Left lung (tissue), 10 donors: Measurements from ENCODE around the gene BCAP31. TPM values are rescaled to one million over a fixed set of nuclear protein-coding genes. Genes with fewer than 3 reads are reported as not detected.
A peak's percentile ranks its signal among the peaks of the same experiment; 100 is the strongest.
"Not testable (repeated sequence)": the region's sequence is repeated elsewhere in the genome, so short reads cannot be mapped to it uniquely, and the experiment has no call there.

Experiments
- ATAC-seq: fragments of 200-7000 bp; cut with Tn5 transposase; one replicate; pipeline ENCODE4 v1.9.1; 2020; ENCODE audit warnings: moderate library complexity
- DNase-seq, 4 donors: peaks; one replicate each; pipeline ENCODE4 v3.0.0-alpha.2; 2013 to 2020
- H3K27ac ChIP-seq, 2 donors: fragments of 200-600 bp; sonication (generic) in 1 of 2; one replicate each; pipeline versions ENCODE4 v1.5.0 to v1.8.0; 2020 to 2021
- H3K27me3 ChIP-seq, 2 donors: fragments of 200-600 bp; sonication (generic) in 1 of 2; one replicate each; pipeline versions ENCODE4 v1.5.0 to v1.8.0; 2020 to 2021
- H3K36me3 ChIP-seq, 2 donors: fragments of 200-600 bp; sonication (generic) in 1 of 2; one replicate each; pipeline versions ENCODE4 v1.5.0 to v1.8.0; 2020 to 2021
- H3K4me1 ChIP-seq, 2 donors: fragments of 200-600 bp; one replicate each; pipeline ENCODE4 v1.8.0; 2021
- H3K4me3 ChIP-seq, 2 donors: fragments of 200-600 bp; sonication (generic) in 1 of 2; one replicate each; pipeline versions ENCODE4 v1.5.0 to v1.8.0; 2020 to 2021; ENCODE audit warnings: mild to moderate bottlenecking in 1 of 2
- H3K9me3 ChIP-seq, 2 donors: fragments of 200-600 bp; sonication (generic) in 1 of 2; one replicate each; pipeline versions ENCODE4 v1.5.0 to v1.8.0; 2020 to 2021
- intact Hi-C, 2 donors: fragments of 100-400 bp; cut with DNase I; formaldehyde crosslinking; loops; one replicate each; pipeline versions ENCODE4 v1.11.2 to v1.14.2; 2022
- polyA plus RNA-seq, 6 donors: library from polyadenylated mRNA; unstranded; fragments of 120-200 nt; gene quantifications; one replicate each; pipeline ENCODE4 v1.2.1, GENCODE V29; 2013; ENCODE audit not compliant: insufficient read length in 6 of 6
- total RNA-seq, 2 donors: library from RNA; stranded (reverse); fragmentation: NEBNext Ultra II Directional; extraction: Animal tissue kit (Norgen Biotek cat#: 25700); gene quantifications; one replicate each; pipeline ENCODE4 v1.2.1, GENCODE V29; 2021
- TF ChIP-seq, protein P1 (sequence below), 2 donors: fragments of 200-600 bp; sonication (generic) in 1 of 2; IDR thresholded peaks; one replicate each; pipeline versions ENCODE4 v1.5.0 to v1.8.0; 2021; ENCODE audit warnings: antibody characterized with exemption in 2 of 2
- donor health status: DM: no; HTN: yes; CAD: no.
- donor health status: DM: no; HTN: no; CAD: no.

Gene BCAP31
- total and polyA plus RNA-seq, 8 donors: 126 to 243 (median 138) TPM

DNA sequence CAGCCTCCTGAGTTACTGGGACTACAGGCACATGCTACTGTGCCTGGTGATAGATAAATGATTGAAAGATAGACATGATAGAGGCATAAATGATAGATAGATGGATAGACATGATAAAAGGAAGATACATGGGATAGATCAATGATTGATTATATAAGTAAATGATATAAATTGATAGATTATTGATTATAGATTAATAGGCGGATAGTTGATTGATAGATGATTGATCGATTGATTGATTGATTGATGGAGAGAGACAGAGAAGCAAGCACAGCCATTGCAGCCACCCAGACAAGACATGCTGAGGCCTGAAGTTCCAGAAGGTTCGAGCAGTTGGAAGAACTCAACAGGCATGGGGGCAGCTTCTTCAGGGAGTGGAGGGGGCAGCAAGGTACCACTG lies 22.2 kb upstream of the BCAP31 start:
- Histone ChIP-seq H3K9me3 (no peaks in the 10 kb centered on the region), H3K4me1 (peaks cover 0 to 5% of the 10 kb centered on the region in 2 donors), H3K36me3 (no peaks in the 10 kb centered on the region), H3K27me3 (no peaks in the 10 kb centered on the region), H3K27ac (no peak overlapping the region), H3K4me3 (no peak overlapping the region)
- no peak for DNase-seq
- TF ChIP-seq, protein P1, sequence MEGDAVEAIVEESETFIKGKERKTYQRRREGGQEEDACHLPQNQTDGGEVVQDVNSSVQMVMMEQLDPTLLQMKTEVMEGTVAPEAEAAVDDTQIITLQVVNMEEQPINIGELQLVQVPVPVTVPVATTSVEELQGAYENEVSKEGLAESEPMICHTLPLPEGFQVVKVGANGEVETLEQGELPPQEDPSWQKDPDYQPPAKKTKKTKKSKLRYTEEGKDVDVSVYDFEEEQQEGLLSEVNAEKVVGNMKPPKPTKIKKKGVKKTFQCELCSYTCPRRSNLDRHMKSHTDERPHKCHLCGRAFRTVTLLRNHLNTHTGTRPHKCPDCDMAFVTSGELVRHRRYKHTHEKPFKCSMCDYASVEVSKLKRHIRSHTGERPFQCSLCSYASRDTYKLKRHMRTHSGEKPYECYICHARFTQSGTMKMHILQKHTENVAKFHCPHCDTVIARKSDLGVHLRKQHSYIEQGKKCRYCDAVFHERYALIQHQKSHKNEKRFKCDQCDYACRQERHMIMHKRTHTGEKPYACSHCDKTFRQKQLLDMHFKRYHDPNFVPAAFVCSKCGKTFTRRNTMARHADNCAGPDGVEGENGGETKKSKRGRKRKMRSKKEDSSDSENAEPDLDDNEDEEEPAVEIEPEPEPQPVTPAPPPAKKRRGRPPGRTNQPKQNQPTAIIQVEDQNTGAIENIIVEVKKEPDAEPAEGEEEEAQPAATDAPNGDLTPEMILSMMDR (IDR thresholded peaks at IDR 0.05): no peak
- intact Hi-C loops: no loop called here
- no peak for ATAC-seq

DNA sequence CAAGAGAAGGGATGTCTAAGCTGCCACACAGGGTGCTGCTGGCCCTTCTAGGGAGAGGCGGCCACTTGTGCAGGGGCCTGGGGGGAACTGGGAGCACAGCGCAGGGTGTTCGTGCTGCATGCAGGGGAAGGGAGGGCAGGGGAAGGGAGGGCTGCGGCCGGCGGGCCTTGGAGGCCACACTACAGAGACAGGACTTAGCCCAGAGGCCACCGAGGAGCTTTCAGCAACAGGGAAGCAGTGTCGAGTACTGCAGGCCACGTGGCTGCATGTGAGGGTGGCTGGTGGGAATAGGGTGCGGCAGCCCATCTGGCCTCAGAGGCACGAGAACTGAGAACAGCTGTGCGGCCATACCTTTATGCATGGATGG lies 20.9 kb upstream of the BCAP31 start:
- H3K4me3 ChIP-seq, H3K27ac ChIP-seq, ATAC-seq, H3K36me3 ChIP-seq, intact Hi-C loops, H3K4me1 ChIP-seq, H3K9me3 ChIP-seq, H3K27me3 ChIP-seq: not testable (repeated sequence)
- DNase-seq: peak in 1 of 4 donors; percentile 43

DNA sequence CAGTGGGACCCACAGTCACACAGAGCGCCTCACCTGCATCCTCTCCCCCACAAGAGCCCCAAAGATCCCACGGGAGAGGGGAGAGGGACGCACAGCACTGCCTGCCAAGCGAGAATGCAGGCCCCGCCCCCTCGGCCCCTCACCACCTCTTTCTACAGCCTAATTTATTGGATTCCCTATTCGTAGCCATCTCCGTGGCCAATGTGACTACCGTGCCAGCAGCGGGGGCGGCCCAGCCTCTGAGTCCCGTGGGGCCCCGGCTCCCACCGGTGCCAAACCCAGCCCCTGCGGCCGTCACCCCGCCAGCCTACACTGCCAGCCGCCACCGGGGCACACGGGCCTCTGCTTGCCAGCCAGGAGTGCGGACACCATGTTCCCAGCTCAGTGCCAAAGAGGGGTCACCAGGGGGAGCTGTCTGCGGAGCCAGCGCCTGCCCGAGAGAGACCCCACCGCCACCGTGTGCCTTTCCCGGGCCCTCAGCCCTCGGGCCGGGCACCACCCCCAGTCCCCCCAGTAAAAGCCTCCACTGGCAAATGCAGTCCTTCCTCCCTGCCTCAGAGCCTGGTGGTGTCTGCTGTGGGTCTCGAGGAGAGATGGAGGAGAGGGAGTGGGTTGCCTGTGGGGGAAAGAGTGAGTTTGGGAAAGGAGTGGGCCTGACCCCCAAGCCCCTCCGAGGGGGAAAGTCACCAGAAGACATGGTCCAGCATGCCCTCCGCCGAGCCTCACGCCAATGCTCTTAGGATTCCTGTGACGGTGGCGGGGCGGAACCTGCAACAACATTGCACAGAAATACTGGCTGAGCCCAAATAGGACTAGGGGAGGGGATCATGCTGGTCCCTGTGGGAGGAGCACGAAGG lies 20.3 kb upstream of the BCAP31 start:
- H3K9me3 ChIP-seq: no peaks in the 10 kb centered on the region
- DNase-seq (peak in 1 of 4 donors; percentile 62), ATAC-seq (peak; percentile 25)
- H3K27me3 ChIP-seq: no peaks in the 10 kb centered on the region
- peak overlapping the region in 1 of 2 donors; percentile 9 for H3K4me3 ChIP-seq
- H3K4me1 ChIP-seq: peaks cover 0 to 5% of the 10 kb centered on the region in 2 donors
- intact Hi-C loops: no loop called here
- no peak overlapping the region for H3K27ac ChIP-seq
- TF ChIP-seq, protein P1 (IDR thresholded peaks at IDR 0.05): no peak
- peaks cover 0 to 14% of the 10 kb centered on the region in 2 donors for H3K36me3 ChIP-seq

DNA sequence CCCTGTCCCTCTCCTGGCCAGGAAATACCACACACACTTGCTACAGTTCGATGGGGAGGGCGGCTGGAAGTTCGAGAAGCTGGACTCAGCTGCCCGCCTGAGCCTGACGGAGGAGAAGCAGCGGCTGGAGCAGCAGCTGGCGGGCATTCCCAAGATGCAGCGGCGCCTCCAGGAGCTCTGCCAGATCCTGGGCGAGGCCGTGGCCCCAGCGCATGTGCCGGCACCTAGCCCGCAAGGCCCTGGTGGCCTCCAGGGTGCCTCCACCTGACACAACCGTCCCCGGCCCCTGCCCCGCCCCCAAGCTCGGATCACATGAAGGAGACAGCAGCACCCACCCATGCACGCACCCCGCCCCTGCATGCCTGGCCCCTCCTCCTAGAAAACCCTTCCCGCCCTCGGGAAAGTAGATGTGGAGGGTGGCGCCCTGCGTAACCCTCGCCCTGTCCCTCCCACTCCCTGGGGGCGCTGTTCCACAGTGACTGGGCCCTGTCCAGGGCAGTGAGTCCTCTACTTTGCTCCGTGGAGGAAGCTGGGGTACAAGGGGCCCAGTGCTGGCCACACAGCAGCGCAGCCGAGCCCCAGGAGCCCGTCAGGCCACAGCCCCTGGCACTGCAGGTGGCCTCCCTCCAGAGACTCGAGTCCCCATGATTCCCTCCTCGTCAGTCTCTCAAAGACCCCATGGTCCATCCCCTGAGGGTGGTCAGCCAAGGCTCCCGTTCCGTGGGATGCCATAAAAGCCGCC lies 19.5 kb upstream of the BCAP31 start:
- Histone ChIP-seq H3K4me3 (peak overlapping the region in 1 of 2 donors; percentile 9), H3K36me3 (peaks cover 0 to 16% of the 10 kb centered on the region in 2 donors)
- H3K27me3 ChIP-seq, H3K9me3 ChIP-seq, intact Hi-C loops, H3K4me1 ChIP-seq, H3K27ac ChIP-seq: not testable (repeated sequence)
- ATAC-seq: peak; percentile 54
- peak in 3 of 4 donors; percentile 62 to 82 (median 82) for DNase-seq

DNA sequence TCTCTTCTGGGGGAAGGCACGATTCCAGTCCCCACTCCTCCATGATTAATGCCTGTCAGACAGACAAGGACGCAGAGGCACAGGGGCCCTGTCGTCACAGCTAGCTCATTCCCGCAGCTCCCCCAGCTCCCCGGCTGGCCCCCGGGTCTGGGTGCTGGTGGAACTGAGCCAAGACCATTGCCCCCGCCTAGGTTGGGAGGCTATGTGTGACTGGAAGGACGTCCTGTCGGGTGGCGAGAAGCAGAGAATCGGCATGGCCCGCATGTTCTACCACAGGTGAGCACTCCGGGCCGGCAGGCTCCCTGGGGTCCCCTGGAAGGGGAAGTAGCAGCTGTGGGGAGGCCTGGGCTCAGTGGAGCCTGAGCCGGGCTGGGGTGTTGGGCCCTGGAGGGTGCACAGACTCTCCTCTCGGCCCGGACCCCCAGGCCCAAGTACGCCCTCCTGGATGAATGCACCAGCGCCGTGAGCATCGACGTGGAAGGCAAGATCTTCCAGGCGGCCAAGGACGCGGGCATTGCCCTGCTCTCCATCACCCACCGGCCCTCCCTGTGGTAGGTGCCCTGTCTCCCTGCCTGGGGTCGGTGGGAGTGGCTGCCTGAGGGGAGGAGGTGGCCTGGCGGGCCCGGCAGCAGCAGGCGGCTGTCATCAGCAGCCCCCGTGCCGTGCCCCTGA lies 18.7 kb upstream of the BCAP31 start:
- H3K9me3 ChIP-seq, DNase-seq, H3K27ac ChIP-seq, H3K4me1 ChIP-seq, H3K4me3 ChIP-seq, ATAC-seq, intact Hi-C loops, H3K27me3 ChIP-seq: not testable (repeated sequence)
- peaks cover 0 to 21% of the 10 kb centered on the region in 2 donors for H3K36me3 ChIP-seq

DNA sequence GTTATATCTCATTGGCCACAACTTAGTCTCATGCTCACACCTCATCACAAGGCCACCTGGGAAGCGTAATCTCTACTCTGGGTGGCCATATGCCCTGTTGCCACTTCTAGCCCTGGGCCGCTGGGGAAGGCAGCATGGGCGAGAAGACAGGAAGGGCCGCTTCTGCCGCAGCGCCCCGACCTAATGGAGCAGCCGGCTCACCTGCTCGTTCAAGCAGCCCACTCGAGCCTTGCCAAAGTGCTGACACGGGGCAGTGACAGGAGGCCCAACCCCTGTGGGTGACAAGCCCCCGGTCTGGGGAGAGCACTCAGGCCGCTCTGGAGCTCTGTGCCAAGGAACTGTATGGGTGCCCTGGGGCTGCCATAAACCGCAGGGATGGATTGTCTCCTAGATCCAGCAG lies 17.9 kb upstream of the BCAP31 start:
- ATAC-seq, H3K9me3 ChIP-seq, H3K4me3 ChIP-seq, H3K27ac ChIP-seq, DNase-seq, H3K27me3 ChIP-seq, H3K4me1 ChIP-seq, intact Hi-C loops: not testable (repeated sequence)
- peaks cover 0 to 28% of the 10 kb centered on the region in 2 donors for H3K36me3 ChIP-seq

DNA sequence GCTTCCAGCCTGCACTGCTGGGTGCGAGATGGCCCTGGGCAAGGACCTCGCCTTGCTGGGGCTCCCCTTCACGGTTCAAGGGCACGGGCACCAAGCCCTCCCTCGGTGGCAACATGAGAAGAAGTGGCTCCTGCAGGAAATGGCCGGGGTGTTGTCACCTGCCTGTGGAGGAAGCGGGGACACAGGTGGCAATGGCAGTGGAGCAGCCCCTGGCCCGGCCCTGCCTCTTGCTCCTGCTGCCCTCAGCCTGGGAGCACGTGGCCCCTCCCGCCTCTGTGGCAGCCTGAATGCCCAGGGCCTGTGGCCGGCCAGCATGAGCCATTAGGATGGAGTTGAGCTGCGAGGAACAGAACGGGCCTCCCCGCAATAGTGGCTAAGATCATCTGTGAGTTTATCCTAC lies 17.3 kb upstream of the BCAP31 start:
- Histone ChIP-seq H3K4me3 (no peak overlapping the region), H3K9me3 (no peaks in the 10 kb centered on the region), H3K4me1 (peaks cover 0 to 5% of the 10 kb centered on the region in 2 donors), H3K27ac (no peak overlapping the region), H3K27me3 (no peaks in the 10 kb centered on the region), H3K36me3 (peaks cover 0 to 35% of the 10 kb centered on the region in 2 donors)
- TF ChIP-seq, protein P1 (IDR thresholded peaks at IDR 0.05): no peak
- DNase-seq (no peak), ATAC-seq (no peak)
- intact Hi-C loops: no loop called here
